ENCODE results near the gene SKAP1.
"Not testable (repeated sequence)": the region's sequence is repeated elsewhere in the genome, so short reads cannot be mapped to it uniquely, and the experiment has no call there.

The SKAP1 gene

DNA sequence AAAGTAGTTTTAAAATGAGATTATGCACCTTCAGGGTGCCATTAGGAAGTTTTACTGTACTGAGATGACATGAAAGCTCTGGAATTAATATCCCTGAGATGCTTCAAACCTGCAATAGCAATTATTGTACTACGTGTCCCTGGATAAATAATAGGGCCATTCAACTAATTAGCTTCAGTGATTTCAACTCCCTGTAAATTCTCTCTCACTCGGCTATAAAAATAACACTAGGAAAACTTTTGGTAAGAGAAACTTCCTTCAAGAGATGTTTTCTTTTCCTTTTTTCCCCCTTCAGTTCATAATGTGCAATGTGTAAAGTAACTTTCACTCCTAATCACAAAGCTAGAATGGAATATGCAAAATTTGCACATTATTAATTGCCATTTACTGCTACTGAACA is 176.0 kb downstream of the SKAP1 start:
- no peak for DNase-seq (ENCODE audit: insufficient read length, low spot score)
- no peak for FAIRE-seq

GRCh38 chr17:48251950-48252349 is 178.1 kb downstream of the SKAP1 start:
- FAIRE-seq (no peak), DNase-seq (ENCODE audit: insufficient read length, low spot score) (no peak)

DNA sequence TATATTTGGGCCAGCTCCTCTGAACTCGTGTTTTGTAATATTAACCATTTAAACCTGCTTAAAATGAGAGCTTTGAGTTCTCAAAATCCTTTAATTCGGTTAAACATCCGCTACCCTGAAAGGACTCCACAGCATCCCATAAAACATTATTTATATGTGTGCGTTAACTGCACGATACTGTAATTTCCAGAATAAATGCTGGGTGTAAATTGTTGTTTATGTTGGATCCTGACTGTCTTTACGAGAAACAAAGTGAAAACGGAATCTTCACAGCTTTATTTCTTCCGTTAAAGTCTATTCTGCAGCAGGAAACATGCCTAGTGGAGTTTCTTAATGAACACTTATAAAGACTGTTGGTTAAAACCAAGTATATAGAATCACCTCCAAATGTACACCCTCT is 179.1 kb downstream of the SKAP1 start:
- no peak for FAIRE-seq
- DNase-seq (ENCODE audit: insufficient read length, low spot score): no peak

GRCh38 chr17:48250059-48250458 is 180.0 kb downstream of the SKAP1 start:
- not testable (repeated sequence) for FAIRE-seq; DNase-seq (ENCODE audit: insufficient read length, low spot score)

DNA sequence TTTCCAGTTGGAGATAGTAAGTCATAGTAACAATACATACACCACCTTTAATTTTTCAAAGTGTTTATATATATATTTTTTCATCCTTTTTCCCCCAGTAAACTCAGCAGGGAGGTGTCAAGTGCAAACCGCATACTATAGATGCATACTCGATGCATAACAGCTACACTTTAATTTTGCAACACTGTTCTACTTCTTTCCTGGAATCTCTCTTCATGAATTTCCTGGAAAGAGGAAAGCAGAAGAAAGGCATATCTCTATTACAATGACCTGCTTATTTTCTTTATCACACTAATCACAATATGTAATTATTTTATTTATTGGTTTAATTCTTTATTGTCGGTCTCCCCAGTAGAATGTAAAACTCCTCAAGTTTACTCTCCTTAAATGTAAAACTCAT is 182.4 kb downstream of the SKAP1 start:
- no peak for DNase-seq (ENCODE audit: insufficient read length, low spot score)
- no peak for FAIRE-seq

- no peak for DNase-seq (ENCODE audit: insufficient read length, low spot score)
- no peak for FAIRE-seq
These were observed 183.0 kb downstream of the SKAP1 start for GRCh38 chr17:48247038-48247437.

DNA sequence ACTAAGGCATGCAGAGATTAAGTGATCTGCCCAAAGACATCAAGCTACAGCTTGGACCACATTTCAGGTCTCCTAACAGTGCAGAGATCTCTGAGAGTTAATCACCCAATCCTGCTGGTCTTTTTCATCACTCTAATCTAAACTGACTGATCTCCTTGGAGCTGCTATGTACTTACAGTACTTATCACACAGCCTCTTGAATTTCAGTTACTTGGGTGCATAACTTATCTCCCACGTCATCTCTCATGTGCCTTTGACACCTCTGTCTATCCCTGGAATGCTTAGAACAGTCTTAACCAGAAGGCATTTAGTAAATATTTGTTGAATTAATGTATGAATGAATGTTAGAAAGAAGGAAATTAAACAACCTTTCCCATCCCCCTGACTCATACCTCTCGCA is 183.4 kb downstream of the SKAP1 start:
- DNase-seq (ENCODE audit: insufficient read length, low spot score): no peak
- FAIRE-seq: no peak

- not testable (repeated sequence) for FAIRE-seq; DNase-seq (ENCODE audit: insufficient read length, low spot score)
These were observed 184.5 kb downstream of the SKAP1 start for GRCh38 chr17:48245465-48246033.

- DNase-seq (ENCODE audit: insufficient read length, low spot score) (no peak), FAIRE-seq (no peak)
These were observed 185.2 kb downstream of the SKAP1 start for GRCh38 chr17:48244814-48245213.

- peak; percentile 83 for FAIRE-seq
- DNase-seq (ENCODE audit: insufficient read length, low spot score): peak; percentile 8
These were observed 185.8 kb downstream of the SKAP1 start for GRCh38 chr17:48244121-48244711.

DNA sequence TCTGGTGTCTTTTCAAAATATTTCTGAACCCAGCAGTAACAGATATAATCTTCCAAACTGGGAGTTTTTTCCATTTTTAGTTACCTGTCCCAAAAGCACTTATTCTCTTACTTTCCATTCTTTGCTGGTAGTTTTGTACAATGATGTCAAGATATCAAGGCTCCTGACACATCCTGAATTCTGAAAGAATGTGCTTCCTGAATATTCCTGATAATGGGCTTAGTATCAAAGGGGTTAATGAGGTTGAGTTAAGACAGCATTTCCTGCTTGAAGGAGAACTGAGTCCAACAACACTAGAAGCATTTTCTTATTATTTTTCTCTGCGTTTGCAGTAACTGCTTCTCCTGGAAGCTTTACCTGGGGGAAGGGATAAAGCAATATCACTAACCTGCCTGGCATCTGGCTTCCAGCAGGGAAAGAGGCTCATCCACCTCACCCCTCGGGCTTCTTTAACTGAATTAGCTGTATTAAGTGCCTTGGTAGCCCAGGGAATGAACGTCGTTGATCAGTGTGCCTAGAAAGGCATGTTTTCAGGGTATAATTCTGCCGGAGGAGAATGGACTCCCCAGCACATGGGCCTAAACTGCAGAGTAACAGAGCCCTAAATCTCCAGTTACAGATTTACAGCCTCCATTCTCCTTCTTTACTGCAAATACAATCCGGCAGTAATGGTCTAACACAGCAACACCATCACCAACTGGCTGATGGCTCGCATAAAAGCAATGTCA is 188.1 kb downstream of the SKAP1 start:
- DNase-seq (ENCODE audit: insufficient read length, low spot score) (no peak), FAIRE-seq (peak; percentile 4)

- DNase-seq (ENCODE audit: insufficient read length, low spot score) (peak; percentile 64), FAIRE-seq (peak; percentile 91)
These were observed 188.9 kb downstream of the SKAP1 start for GRCh38 chr17:48241131-48241591.

- DNase-seq (ENCODE audit: insufficient read length, low spot score) (no peak), FAIRE-seq (peak; percentile 66)
These were observed 189.4 kb downstream of the SKAP1 start for GRCh38 chr17:48240562-48241130.

DNA sequence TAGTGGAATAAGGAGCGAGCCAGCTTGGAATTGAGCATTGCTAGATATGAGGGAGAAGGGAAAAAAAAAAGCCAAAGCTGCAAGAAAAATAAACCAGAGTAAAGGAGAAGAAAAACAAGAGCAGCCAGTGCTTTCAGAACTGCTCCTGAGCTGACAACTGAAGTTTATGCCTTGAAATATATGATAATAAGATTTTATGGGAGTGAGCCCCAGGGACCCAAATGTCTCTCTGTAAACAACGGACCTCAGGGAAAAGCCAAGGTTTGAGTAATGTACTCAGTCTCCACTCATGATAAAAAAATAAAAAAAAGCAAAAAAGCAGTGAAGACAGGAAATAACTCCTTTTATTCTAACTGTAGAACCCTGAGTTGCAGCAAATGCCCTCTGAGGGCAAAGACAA is 189.9 kb downstream of the SKAP1 start:
- DNase-seq (ENCODE audit: insufficient read length, low spot score) (no peak), FAIRE-seq (no peak)

DNA sequence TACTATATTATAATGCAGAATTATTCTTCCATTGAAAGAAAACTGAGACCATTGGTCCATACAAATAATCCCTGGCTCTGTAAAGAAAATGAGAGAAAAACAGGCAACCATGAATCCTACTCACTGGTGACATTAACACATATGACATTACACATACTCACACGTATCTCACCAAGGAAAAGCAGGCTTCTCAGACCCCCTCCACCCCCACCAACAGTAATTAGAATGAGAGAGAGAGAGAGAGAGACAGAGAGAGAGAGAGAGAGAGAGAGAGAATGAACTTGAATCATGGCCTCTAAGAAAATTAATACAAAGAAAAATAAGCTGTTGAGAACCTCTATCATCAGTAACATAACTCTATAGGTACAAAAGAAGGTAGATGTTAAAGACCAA is 190.4 kb downstream of the SKAP1 start:
- DNase-seq (ENCODE audit: insufficient read length, low spot score) (no peak), FAIRE-seq (peak; percentile 44)

GRCh38 chr17:48238933-48239602 is 190.9 kb downstream of the SKAP1 start:
- DNase-seq (ENCODE audit: insufficient read length, low spot score): no peak

DNA sequence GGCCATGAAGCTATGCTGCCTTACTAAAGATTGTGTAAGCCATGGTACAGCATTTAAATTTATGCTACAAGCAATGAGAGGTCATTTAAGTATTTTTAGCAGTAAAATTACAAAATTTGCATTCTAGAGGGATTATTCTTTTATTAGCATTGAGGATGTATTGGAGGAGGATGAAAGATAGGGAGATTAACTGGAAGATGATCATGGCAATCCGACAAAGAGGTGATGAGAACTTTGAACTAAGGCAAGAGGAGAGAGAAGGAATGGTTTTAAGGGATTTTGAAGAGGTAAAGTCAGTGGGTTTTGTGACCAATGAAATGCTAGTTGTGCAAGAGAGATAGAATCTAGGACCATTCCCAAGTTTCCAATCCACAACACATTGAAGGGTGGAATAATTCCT is 192.6 kb downstream of the SKAP1 start:
- FAIRE-seq (no peak), DNase-seq (ENCODE audit: insufficient read length, low spot score) (no peak)

More at GRCh38 chr17:48238933-48239602, 190.9 kb downstream of the SKAP1 start:
- FAIRE-seq: peak; percentile 45

GRCh38 chr17:48236681-48237134 is 193.3 kb downstream of the SKAP1 start:
- DNase-seq (ENCODE audit: insufficient read length, low spot score) (no peak), FAIRE-seq (peak; percentile 57)

DNA sequence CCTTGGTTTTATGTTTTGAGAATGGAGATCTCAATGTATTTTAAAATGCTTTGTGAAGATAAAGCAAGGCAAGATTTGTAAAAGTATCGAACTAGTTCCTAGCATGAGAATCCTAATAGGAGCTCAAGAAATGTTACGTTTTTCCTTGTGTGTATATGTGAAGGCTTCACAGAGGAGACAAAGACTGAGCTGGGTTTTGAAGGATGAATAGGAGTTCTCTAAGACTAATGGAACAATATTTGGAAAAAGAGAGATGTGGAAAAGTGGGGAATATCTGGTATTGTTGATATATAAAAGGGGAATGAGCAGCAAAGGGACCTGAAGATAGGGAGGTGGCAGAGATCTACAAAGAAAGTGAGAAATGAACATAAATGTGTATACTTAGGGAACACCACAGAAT is 195.1 kb downstream of the SKAP1 start:
- FAIRE-seq (no peak), DNase-seq (ENCODE audit: insufficient read length, low spot score) (no peak)

GRCh38 chr17:48231995-48232959 is 197.7 kb downstream of the SKAP1 start:
- FAIRE-seq (no peak), DNase-seq (ENCODE audit: insufficient read length, low spot score) (no peak)
